Esophagus muscularis mucosa (tissue), 2 donors: ENCODE data around the gene ABCA2.

Experiments used
- POLR2A ChIP-seq: fragments of 450-650 bp; IDR thresholded peaks from one replicate; pipeline ENCODE4 v1.6.1; 2017; ENCODE audit warnings: antibody characterized with exemption, moderate library complexity, mild to moderate bottlenecking, low read depth
- POLR2AphosphoS5 ChIP-seq, 2 donors: sonication (generic); formaldehyde crosslinking; IDR thresholded peaks; one replicate each; pipeline ENCODE4 v1.6.1; 2017; ENCODE audit warnings: antibody characterized with exemption in 2 of 2

DNA sequence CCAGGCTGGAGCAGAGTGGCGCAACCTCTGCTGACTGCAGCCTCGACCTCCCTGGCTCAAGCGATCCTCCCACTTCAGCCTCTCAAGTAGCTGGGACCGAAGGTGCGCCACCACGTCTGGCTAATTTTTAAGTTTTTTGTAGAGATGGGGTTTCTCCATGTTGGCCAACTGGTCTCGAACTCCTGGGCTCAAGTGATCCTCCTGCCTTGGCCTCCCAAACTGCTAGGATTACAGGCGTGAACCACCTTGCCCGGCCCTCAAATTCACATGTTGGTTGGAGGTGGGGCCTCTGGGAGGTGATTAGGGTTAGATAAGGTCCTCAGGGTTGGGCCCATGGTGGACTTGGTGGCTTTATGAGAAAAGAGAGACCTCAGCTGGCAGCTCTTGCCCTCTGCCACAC, 65.9 kb downstream of the ABCA2 start:
- TF ChIP-seq POLR2A: no peak
- TF ChIP-seq POLR2AphosphoS5 (IDR thresholded peaks at IDR 0.05): no peak
